Testis (tissue), 2 donors: ENCODE data around the gene MAB21L3.

ENCODE experiments used
- CTCF ChIP-seq, 3 experiments: fragments of 450-650 bp in 2 of 3; fragments of 200-600 bp in 1 of 3; sonication (generic) in 1 of 3; IDR thresholded peaks; one replicate each; pipeline ENCODE4 v1.5.1; 2016 to 2019; ENCODE audit warnings: antibody characterized with exemption in 3 of 3, mild to moderate bottlenecking in 2 of 3, moderate library complexity in 1 of 3
- POLR2A ChIP-seq: fragments of 450-650 bp; IDR thresholded peaks from one replicate; pipeline ENCODE4 v1.6.1; 2017; ENCODE audit warnings: antibody characterized with exemption, mild to moderate bottlenecking, moderate library complexity

GRCh38 chr1:116161390-116161789, 50.2 kb downstream of the MAB21L3 start:
- TF ChIP-seq POLR2A, result no peak
- no peak for TF ChIP-seq CTCF (IDR thresholded peaks at IDR 0.05)
